Parathyroid adenoma (tissue), 2 donors: Measurements from ENCODE around the gene MAP3K20.

Experiments used
- H2AFZ ChIP-seq: fragments of 300-600 bp; sonication (generic); one replicate; pipeline ENCODE4 v1.7.0; 2017; ENCODE audit warnings: antibody characterized with exemption, mild to moderate bottlenecking
- H3K27ac ChIP-seq: fragments of 300-600 bp; sonication (generic); one replicate; pipeline ENCODE4 v1.7.0; 2017
- H3K27me3 ChIP-seq: fragments of 300-600 bp; sonication (generic); one replicate; pipeline ENCODE4 v1.7.0; 2017; ENCODE audit warnings: low read length; ENCODE audit not compliant: control insufficient read depth, insufficient read depth
- H3K36me3 ChIP-seq: fragments of 300-600 bp; sonication (generic); one replicate; pipeline ENCODE4 v1.7.0; 2017; ENCODE audit warnings: low read length; ENCODE audit not compliant: control insufficient read depth, insufficient read depth
- H3K4me1 ChIP-seq: fragments of 300-600 bp; sonication (generic); one replicate; pipeline ENCODE4 v1.7.0; 2017; ENCODE audit warnings: control low read depth
- H3K4me2 ChIP-seq: fragments of 300-600 bp; sonication (generic); one replicate; pipeline ENCODE4 v1.7.0; 2017; ENCODE audit warnings: low read length
- H3K4me3 ChIP-seq: fragments of 300-600 bp; sonication (generic); one replicate; pipeline ENCODE4 v1.7.0; 2017; ENCODE audit warnings: low read depth, low read length
- H3K79me2 ChIP-seq: fragments of 300-600 bp; sonication (generic); one replicate; pipeline ENCODE4 v1.7.0; 2017; ENCODE audit warnings: control low read depth
- H3K9ac ChIP-seq: fragments of 300-600 bp; sonication (generic); one replicate; pipeline ENCODE4 v1.7.0; 2017; ENCODE audit warnings: mild to moderate bottlenecking
- H3K9me3 ChIP-seq: fragments of 300-600 bp; sonication (generic); one replicate; pipeline ENCODE4 v1.7.0; 2017; ENCODE audit warnings: low read length; ENCODE audit not compliant: control insufficient read depth
- TF ChIP-seq, protein P1 (sequence below): fragments of 300-600 bp; sonication (generic); IDR thresholded peaks from one replicate; pipeline ENCODE4 v1.7.0; 2017; ENCODE audit warnings: antibody characterized with exemption, mild to moderate bottlenecking
- donor health status: primary hyperparathyroidism.

MAP3K20 gene

DNA sequence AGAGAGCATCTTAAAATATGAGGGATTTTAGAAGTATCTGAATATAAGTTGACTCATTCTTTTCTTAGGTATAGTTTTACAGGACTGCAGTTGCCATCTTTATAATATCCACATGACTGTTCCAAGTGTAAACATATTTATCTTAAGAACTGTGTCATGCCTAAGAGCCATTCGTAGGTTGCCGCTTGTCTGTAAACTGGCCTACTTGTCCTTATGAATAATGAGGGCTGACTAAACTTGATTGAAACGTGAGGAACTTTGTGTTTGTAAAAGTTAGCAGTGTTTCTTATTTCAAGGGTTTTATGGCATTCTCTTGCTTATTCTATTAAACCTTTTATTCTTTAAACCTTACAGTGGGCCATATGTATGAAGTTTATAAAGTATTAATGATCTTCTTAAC, 99.6 kb downstream of the MAP3K20 start:
- H3K9ac ChIP-seq = no peak overlapping the region
- no peak overlapping the region for H3K27ac ChIP-seq
- H3K79me2 ChIP-seq = no peaks in the 10 kb centered on the region
- no peaks in the 10 kb centered on the region for H3K4me1 ChIP-seq
- H3K9me3 ChIP-seq = no peaks in the 10 kb centered on the region
- H2AFZ ChIP-seq = no peak overlapping the region
- no peaks in the 10 kb centered on the region for H3K36me3 ChIP-seq
- no peak overlapping the region for H3K4me2 ChIP-seq
- TF ChIP-seq, protein P1, sequence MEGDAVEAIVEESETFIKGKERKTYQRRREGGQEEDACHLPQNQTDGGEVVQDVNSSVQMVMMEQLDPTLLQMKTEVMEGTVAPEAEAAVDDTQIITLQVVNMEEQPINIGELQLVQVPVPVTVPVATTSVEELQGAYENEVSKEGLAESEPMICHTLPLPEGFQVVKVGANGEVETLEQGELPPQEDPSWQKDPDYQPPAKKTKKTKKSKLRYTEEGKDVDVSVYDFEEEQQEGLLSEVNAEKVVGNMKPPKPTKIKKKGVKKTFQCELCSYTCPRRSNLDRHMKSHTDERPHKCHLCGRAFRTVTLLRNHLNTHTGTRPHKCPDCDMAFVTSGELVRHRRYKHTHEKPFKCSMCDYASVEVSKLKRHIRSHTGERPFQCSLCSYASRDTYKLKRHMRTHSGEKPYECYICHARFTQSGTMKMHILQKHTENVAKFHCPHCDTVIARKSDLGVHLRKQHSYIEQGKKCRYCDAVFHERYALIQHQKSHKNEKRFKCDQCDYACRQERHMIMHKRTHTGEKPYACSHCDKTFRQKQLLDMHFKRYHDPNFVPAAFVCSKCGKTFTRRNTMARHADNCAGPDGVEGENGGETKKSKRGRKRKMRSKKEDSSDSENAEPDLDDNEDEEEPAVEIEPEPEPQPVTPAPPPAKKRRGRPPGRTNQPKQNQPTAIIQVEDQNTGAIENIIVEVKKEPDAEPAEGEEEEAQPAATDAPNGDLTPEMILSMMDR = no peak
- H3K4me3 ChIP-seq = no peak overlapping the region
- no peaks in the 10 kb centered on the region for H3K27me3 ChIP-seq

DNA sequence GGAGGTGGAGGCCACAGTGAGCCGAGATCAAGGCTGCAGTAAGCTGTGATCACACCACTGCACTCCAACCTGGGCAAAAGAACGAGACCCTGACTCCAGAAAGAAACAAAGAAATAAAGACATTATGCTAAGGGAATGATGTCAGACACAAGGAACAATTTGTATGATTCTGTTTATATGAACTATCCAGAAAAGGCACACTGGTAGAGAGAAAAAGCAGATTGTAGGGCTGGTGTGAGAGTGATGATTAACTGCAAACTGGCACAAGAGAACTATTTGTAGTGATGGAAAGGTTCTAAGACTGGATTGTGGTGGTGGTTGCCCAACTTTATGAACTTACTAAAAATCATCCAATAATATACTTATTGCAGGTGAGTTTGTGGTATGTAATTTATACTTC, 106.3 kb downstream of the MAP3K20 start:
- Histone ChIP-seq H3K4me2 (no peak overlapping the region), H2AFZ (no peak overlapping the region), H3K79me2 (no peaks in the 10 kb centered on the region), H3K36me3 (no peaks in the 10 kb centered on the region), H3K27me3 (no peaks in the 10 kb centered on the region), H3K4me3 (no peak overlapping the region), H3K4me1 (no peaks in the 10 kb centered on the region), H3K9me3 (no peaks in the 10 kb centered on the region), H3K27ac (no peak overlapping the region), H3K9ac (no peak overlapping the region)
- TF ChIP-seq, protein P1 = no peak

DNA sequence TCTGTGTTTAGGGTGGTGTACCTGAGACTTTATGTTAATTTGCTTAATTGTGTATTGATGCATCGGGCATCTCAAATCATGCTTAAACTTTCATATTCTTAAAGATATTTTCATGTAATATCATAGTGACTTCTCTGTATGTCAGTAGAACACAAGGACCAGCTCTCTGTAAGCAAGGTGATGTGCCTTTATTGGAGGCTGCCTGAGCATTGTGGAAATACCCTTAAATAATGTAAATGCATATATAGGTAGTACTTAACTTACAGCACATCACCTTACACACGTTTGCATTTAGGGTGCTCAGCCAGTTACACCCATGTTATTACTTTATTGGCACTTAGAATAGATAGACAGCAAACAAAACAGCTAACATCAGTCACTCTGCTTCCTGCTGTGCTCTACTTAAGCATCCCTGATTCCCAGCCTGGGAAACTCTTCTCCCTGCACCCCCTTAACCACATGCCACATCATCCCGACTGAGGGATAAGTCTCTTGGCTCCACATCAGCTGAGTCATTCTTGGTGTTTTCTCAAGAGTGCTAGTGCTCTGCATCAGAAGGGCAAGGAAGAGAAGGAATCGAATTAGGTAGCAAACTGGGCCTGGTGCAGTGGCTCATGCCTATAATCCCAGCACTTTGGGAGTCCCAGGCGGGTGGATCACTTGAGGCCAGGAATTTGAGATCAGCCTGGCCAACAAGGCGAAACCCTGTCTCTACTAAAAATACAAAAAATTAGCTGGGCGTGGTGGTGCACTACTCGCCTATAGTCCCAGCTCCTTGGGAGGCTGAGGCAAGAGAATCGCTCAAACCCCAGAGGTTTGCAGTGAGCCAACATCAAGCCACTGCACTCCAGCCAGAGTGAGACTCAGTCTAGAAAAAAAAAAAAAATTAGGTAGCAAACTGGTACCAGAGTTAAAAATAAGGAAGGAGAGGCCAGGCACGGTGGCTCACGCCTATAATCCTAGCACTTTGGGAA, 108.7 kb downstream of the MAP3K20 start:
- Histone ChIP-seq H3K4me2 (no peak overlapping the region), H2AFZ (no peak overlapping the region), H3K27ac (no peak overlapping the region), H3K9ac (no peak overlapping the region), H3K4me3 (no peak overlapping the region), H3K79me2 (no peaks in the 10 kb centered on the region), H3K4me1 (peaks cover 5% of the 10 kb centered on the region), H3K27me3 (no peaks in the 10 kb centered on the region), H3K9me3 (no peaks in the 10 kb centered on the region), H3K36me3 (no peaks in the 10 kb centered on the region)
- TF ChIP-seq, protein P1 = no peak

DNA sequence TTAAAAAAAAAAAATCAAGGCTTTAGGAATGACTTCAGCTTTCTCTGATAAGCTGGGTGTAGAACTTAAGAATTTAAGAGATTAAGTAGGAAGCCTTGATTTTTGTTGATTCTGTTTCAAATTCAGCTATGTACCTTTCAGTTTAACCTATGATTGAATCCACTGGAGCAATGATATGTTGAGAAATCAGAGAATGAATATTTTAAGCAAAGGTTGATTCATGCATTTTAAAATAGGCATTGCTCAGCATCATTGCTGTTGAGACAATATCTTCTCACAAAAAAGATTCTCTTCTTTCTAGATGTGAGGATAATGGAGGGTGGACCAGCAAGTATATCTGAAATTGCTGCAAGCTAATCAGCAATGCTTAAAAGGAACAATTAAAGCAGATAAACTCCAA, 109.8 kb downstream of the MAP3K20 start:
- no peaks in the 10 kb centered on the region for H3K79me2 ChIP-seq
- no peak overlapping the region for H3K9ac ChIP-seq
- no peaks in the 10 kb centered on the region for H3K27me3 ChIP-seq
- H3K4me2 ChIP-seq = no peak overlapping the region
- no peaks in the 10 kb centered on the region for H3K36me3 ChIP-seq
- H3K4me1 ChIP-seq = peaks cover 5% of the 10 kb centered on the region
- no peaks in the 10 kb centered on the region for H3K9me3 ChIP-seq
- no peak overlapping the region for H3K4me3 ChIP-seq
- TF ChIP-seq, protein P1 = no peak
- no peak overlapping the region for H3K27ac ChIP-seq
- H2AFZ ChIP-seq = no peak overlapping the region
